Thyroid gland (tissue), 4 donors: ENCODE results near the gene ANO2.

ENCODE experiments used
- POLR2A ChIP-seq, 2 donors: fragments of 450-650 bp; IDR thresholded peaks; one replicate each; pipeline ENCODE4 v1.6.1; 2017; ENCODE audit warnings: antibody characterized with exemption in 2 of 2, mild to moderate bottlenecking in 2 of 2, moderate library complexity in 1 of 2
- TF ChIP-seq, protein P1 (sequence below), 6 experiments: fragments of 200-600 bp in 3 of 6; fragments of 450-650 bp in 3 of 6; sonication (generic) in 3 of 6; IDR thresholded peaks; one replicate each; pipeline ENCODE4 v1.5.1; 2016 to 2019; ENCODE audit warnings: antibody characterized with exemption in 6 of 6, mild to moderate bottlenecking in 2 of 6, inconsistent platforms in 1 of 6, moderate library complexity in 1 of 6

DNA sequence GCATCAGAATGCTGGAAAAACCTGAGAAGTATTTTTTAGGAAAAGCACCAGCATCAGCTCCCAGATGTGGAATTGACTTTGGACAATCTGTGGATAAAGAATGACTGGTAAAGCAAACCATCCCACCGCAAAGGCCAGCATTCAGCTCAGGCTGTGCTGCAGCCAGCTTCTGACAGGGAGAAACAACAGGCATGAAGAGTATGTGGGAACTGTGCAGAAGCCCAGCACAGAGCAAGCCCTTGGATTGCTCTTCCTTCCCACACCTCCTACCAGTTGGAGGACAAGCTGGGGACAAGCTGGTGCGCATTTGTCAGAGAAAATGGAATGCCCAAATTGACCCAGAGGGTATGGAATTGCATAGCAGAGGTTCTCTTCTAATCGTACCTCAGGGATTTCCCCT lies 228.1 kb downstream of the ANO2 start:
- no peak for TF ChIP-seq POLR2A (IDR thresholded peaks at IDR 0.05)
- TF ChIP-seq, protein P1, sequence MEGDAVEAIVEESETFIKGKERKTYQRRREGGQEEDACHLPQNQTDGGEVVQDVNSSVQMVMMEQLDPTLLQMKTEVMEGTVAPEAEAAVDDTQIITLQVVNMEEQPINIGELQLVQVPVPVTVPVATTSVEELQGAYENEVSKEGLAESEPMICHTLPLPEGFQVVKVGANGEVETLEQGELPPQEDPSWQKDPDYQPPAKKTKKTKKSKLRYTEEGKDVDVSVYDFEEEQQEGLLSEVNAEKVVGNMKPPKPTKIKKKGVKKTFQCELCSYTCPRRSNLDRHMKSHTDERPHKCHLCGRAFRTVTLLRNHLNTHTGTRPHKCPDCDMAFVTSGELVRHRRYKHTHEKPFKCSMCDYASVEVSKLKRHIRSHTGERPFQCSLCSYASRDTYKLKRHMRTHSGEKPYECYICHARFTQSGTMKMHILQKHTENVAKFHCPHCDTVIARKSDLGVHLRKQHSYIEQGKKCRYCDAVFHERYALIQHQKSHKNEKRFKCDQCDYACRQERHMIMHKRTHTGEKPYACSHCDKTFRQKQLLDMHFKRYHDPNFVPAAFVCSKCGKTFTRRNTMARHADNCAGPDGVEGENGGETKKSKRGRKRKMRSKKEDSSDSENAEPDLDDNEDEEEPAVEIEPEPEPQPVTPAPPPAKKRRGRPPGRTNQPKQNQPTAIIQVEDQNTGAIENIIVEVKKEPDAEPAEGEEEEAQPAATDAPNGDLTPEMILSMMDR (IDR thresholded peaks at IDR 0.05): no peak
